ENCODE data around the gene MMS22L. TPM values are rescaled to one million over a fixed set of nuclear protein-coding genes. Genes with fewer than 3 reads are reported as not detected.

MMS22L gene
- total and polyA plus RNA-seq, 2 experiments from 2014 or later = 2.7 to 10.1 TPM

- Histone ChIP-seq H2AFZ (no peak overlapping the region), H4K20me1 (ENCODE audit: insufficient read depth, poor library complexity, severe bottlenecking) (no peaks in the 10 kb centered on the region), H3K79me2 (no peaks in the 10 kb centered on the region), H3K4me1 (ENCODE audit: insufficient read depth) (no peaks in the 10 kb centered on the region), H3K27ac (no peak overlapping the region), H3K36me3 (replicated peaks; ENCODE audit: insufficient read depth, low read depth) (no peaks in the 10 kb centered on the region), H3K9me3 (ENCODE audit: low read depth) (no peaks in the 10 kb centered on the region), H3K9me2 (replicated peaks; ENCODE audit: insufficient read depth) (no peaks in the 10 kb centered on the region), H3K27me3 (no peaks in the 10 kb centered on the region), H3K4me3 (no peak overlapping the region), H3K4me2 (no peak overlapping the region)
- DNase-seq (ENCODE audit: low spot score) = no peak
- TF ChIP-seq EZH2phosphoT487 (IDR thresholded peaks at IDR 0.05; ENCODE audit: low read depth, severe bottlenecking, unreplicated experiment) (no peak), CTCF (IDR thresholded peaks at IDR 0.05; ENCODE audit: poor library complexity) (no peak), EZH2 (IDR thresholded peaks at IDR 0.05; ENCODE audit: borderline replicate concordance) (no peak)
These were observed 5.2 kb upstream of the MMS22L start for GRCh38 chr6:97288188-97288587.

GRCh38 chr6:97282238-97282725, 734 bp downstream of the MMS22L start:
- Histone ChIP-seq H3K36me3 (replicated peaks; ENCODE audit: insufficient read depth, low read depth) (no peaks in the 10 kb centered on the region), H3K79me2 (peaks cover 17% of the 10 kb centered on the region), H3K4me2 (peak overlapping the region; percentile 89), H3K4me1 (ENCODE audit: insufficient read depth) (peaks cover 11% of the 10 kb centered on the region), H3K4me3 (peak overlapping the region; percentile 85), H2AFZ (peak overlapping the region; percentile 85), H3K27ac (peak overlapping the region; percentile 25), H3K9me3 (ENCODE audit: low read depth) (no peaks in the 10 kb centered on the region), H3K27me3 (no peaks in the 10 kb centered on the region), H3K9me2 (replicated peaks; ENCODE audit: insufficient read depth) (no peaks in the 10 kb centered on the region), H4K20me1 (ENCODE audit: insufficient read depth, poor library complexity, severe bottlenecking) (no peaks in the 10 kb centered on the region)
- no peak for TF ChIP-seq EZH2phosphoT487 (IDR thresholded peaks at IDR 0.05; ENCODE audit: low read depth, severe bottlenecking, unreplicated experiment)
- TF ChIP-seq CTCF (IDR thresholded peaks at IDR 0.05; ENCODE audit: poor library complexity) = no peak
- TF ChIP-seq EZH2 (IDR thresholded peaks at IDR 0.05; ENCODE audit: borderline replicate concordance) = no peak
- 4% methylated on average over 11 of the region's 13 CpGs for WGBS (ENCODE audit: low lambda C conversion rate, missing lambda C conversion rate)
- peak; percentile 18 for DNase-seq (ENCODE audit: low spot score)

GRCh38 chr6:97280766-97281165, 2.2 kb downstream of the MMS22L start:
- peaks cover 17% of the 10 kb centered on the region for H3K79me2 ChIP-seq
- no peaks in the 10 kb centered on the region for H3K9me2 ChIP-seq (replicated peaks; ENCODE audit: insufficient read depth)
- H3K4me1 ChIP-seq (ENCODE audit: insufficient read depth) = peaks cover 11% of the 10 kb centered on the region
- no peak for DNase-seq (ENCODE audit: low spot score)
- 92% methylated on average over 1 of the region's 1 CpG for WGBS (ENCODE audit: low lambda C conversion rate, missing lambda C conversion rate)
- no peak for TF ChIP-seq EZH2 (IDR thresholded peaks at IDR 0.05; ENCODE audit: borderline replicate concordance)
- TF ChIP-seq CTCF (IDR thresholded peaks at IDR 0.05; ENCODE audit: poor library complexity) = no peak
- no peak for TF ChIP-seq EZH2phosphoT487 (IDR thresholded peaks at IDR 0.05; ENCODE audit: low read depth, severe bottlenecking, unreplicated experiment)
- peak overlapping the region; percentile 89 for H3K4me2 ChIP-seq
- H2AFZ ChIP-seq = no peak overlapping the region
- H4K20me1 ChIP-seq (ENCODE audit: insufficient read depth, poor library complexity, severe bottlenecking) = no peaks in the 10 kb centered on the region
- no peaks in the 10 kb centered on the region for H3K36me3 ChIP-seq (replicated peaks; ENCODE audit: insufficient read depth, low read depth)
- H3K9me3 ChIP-seq (ENCODE audit: low read depth) = no peaks in the 10 kb centered on the region
- no peak overlapping the region for H3K4me3 ChIP-seq
- no peaks in the 10 kb centered on the region for H3K27me3 ChIP-seq
- no peak overlapping the region for H3K27ac ChIP-seq

GRCh38 chr6:97275804-97276203, 7.2 kb downstream of the MMS22L start:
- peaks cover 4% of the 10 kb centered on the region for H3K79me2 ChIP-seq
- H4K20me1 ChIP-seq (ENCODE audit: insufficient read depth, poor library complexity, severe bottlenecking) = no peaks in the 10 kb centered on the region
- H3K4me1 ChIP-seq (ENCODE audit: insufficient read depth) = peaks cover 4% of the 10 kb centered on the region
- H3K9me2 ChIP-seq (replicated peaks; ENCODE audit: insufficient read depth) = no peaks in the 10 kb centered on the region
- H3K9me3 ChIP-seq (ENCODE audit: low read depth) = no peaks in the 10 kb centered on the region
- H3K4me2 ChIP-seq = no peak overlapping the region
- H3K4me3 ChIP-seq = no peak overlapping the region
- no peak for DNase-seq (ENCODE audit: low spot score)
- H2AFZ ChIP-seq = no peak overlapping the region
- no peak for TF ChIP-seq CTCF (IDR thresholded peaks at IDR 0.05; ENCODE audit: poor library complexity)
- no peak for TF ChIP-seq EZH2 (IDR thresholded peaks at IDR 0.05; ENCODE audit: borderline replicate concordance)
- no peak for TF ChIP-seq EZH2phosphoT487 (IDR thresholded peaks at IDR 0.05; ENCODE audit: low read depth, severe bottlenecking, unreplicated experiment)
- no peaks in the 10 kb centered on the region for H3K36me3 ChIP-seq (replicated peaks; ENCODE audit: insufficient read depth, low read depth)
- no peaks in the 10 kb centered on the region for H3K27me3 ChIP-seq
- no peak overlapping the region for H3K27ac ChIP-seq
- WGBS (ENCODE audit: low lambda C conversion rate, missing lambda C conversion rate) = 94% methylated on average over 4 of the region's 4 CpGs
